Measurements from ENCODE around the gene KRT27.

- TF ChIP-seq CTCF (IDR thresholded peaks at IDR 0.05) (no peak), POLR2A (IDR thresholded peaks at IDR 0.05) (no peak)
Measured at GRCh38 chr17:40830085-40830776, 47.9 kb upstream of the KRT27 start.
